Motor neuron (in vitro differentiated cells): ENCODE data around the gene SRCAP. TPM values are rescaled to one million over a fixed set of nuclear protein-coding genes. Genes with fewer than 3 reads are reported as not detected.
A peak's percentile ranks its signal among the peaks of the same experiment; 100 is the strongest.

Experiments used
- ATAC-seq, 8 experiments: fragments of 200-7000 bp; cut with Tn5 transposase; replicated peaks in 6 of 8; 2 replicates each; pipeline ENCODE4 v1.8.0; 2021; ENCODE audit warnings: mild to moderate bottlenecking in 8 of 8, moderate library complexity in 8 of 8
- H3K27ac ChIP-seq, 2 donors: fragments of 250-450 bp; sonication (Bioruptor Pico); 2 replicates each; pipeline ENCODE4 v1.9.0; 2021; ENCODE audit warnings: antibody characterized with exemption in 2 of 2, mild to moderate bottlenecking in 2 of 2, moderate library complexity in 1 of 2
- H3K4me1 ChIP-seq, 2 donors: fragments of 250-450 bp; sonication (Bioruptor Pico); replicated peaks in 1 of 2; 2 replicates each; pipeline ENCODE4 v1.6.1; 2021; ENCODE audit warnings: antibody characterized with exemption in 2 of 2, mild to moderate bottlenecking in 2 of 2, moderate library complexity in 1 of 2
- H3K4me3 ChIP-seq, 5 donors: fragments of 250-450 bp; sonication (Bioruptor Pico); 2 replicates each; pipeline ENCODE4 v1.9.0; 2021; ENCODE audit warnings: antibody characterized with exemption in 5 of 5, mild to moderate bottlenecking in 5 of 5, moderate library complexity in 4 of 5
- WGBS, 10 experiments: fragments of 450-650 bp; shearing (Covaris generic); methylation state at CpG; one replicate each; pipeline ENCODE4 v1.0.0; 2022; 5-methylcytosine and 5-hydroxymethylcytosine counted together
- in situ Hi-C, 9 experiments: fragments of 400-800 bp; cut with MboI; loops; one replicate each; pipeline ENCODE4 v1.15.0; 2021; ENCODE audit warnings: low sequenced_read_pairs in 9 of 9, low pct_unique_long_range_greater_than_20kb in 2 of 9; ENCODE audit not compliant: unreplicated experiment in 9 of 9
- total RNA-seq, 8 experiments: library from RNA; unstranded; fragments of 300-600 nt; gene quantifications; 2 replicates each; pipeline versions ENCODE4 v1.2.3 to v1.2.4, GENCODE V29; 2022

SRCAP gene
- 10 to 100 TPM in 5 of 8 experiments, 1 to 10 TPM in 3; 6.1 to 47.8 (median 11.3) TPM for total RNA-seq

DNA sequence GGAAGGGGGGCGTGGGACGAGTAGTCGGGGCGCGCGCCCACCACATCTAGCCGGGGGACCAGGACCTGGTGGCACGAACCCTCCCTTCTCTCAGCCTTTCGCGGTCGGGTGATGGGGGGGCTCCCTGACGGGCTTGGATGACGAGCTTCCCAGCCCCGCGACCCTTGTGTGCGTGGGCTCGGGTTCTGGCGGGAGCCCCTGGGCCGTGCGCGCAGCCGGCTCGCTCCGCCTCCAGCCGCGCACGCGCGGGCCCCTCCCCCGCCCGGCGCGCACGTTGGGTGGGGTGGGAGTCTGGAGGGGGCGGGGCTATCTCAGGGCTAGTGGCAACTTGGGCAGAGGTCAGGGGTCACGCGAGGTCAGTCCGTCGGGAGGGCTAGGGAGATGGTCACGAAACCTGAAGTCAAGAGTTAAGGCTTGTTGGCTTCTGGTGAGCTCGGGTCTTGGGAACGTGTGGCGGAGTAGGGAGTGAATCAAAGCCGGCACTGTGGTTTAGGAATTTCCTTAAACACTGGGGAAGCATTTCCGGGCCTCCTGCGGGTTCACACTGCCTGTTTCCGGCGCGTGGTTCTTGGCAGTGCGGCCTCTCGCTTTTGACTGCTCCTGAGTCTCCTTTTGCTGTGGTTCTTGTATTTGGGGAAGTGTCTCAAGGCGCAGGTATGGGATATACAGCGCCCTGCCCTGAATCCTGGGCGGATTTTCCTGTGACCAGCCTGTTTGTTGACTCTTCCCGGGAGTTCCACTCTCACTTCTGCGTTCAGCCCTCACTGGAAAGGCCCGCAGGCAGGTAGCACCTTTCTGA is at the start of gene SRCAP:
Gene SRCAP, plus strand, starts transcription at position 356 of the 799 bp plus-strand sequence. CDS start 1,654 bp downstream, outside the sequence.
- peaks cover 5 to 8% of the 10 kb centered on the region in 2 donors for H3K4me1 ChIP-seq
- H3K27ac ChIP-seq: peak within 1 kb of the TSS; percentile 100
- peak; percentile 33 to 54 (median 49) for ATAC-seq
- WGBS, 10 experiments: 0 to 14% (median 0%) methylated on average over 1 to 15 of the region's 57 CpGs; no CpG with 5 or more reads in 3 of the 10 experiments
- H3K4me3 ChIP-seq: peak within 1 kb of the TSS; percentile 78 to 88 (median 83)
- in situ Hi-C loops: no loop called here

DNA sequence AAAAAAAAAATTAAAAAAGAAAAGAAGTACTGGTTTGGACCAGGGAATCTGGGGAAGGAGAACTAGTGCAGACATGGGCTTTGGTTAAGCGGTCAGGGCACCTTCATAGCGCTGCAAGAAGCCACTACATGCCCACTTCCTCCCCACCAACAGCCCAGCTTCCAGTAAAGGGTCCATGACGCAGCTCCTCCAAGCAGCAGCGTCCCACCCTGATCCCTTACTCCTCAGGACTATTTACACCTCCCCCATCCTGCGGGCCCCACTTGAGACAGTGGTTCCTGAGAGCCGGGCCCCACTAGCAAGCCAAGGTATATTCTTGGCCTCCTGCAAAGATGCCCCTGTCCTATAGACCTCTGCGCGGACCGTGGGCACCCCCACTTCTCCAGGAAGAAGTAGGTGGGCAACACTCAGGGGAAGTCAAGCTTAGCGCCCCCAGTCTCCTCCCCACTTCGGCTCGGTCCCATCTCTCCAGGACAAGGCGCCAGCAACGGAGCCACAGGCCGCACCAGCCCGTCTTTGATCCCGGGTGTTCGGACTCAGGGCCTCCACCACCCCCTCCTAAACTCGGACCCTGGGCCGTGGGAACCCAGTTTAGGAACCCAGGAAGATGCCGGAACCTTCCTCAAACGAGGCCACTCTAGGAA is 49.1 kb upstream of the SRCAP start:
- ATAC-seq: no peak

DNA sequence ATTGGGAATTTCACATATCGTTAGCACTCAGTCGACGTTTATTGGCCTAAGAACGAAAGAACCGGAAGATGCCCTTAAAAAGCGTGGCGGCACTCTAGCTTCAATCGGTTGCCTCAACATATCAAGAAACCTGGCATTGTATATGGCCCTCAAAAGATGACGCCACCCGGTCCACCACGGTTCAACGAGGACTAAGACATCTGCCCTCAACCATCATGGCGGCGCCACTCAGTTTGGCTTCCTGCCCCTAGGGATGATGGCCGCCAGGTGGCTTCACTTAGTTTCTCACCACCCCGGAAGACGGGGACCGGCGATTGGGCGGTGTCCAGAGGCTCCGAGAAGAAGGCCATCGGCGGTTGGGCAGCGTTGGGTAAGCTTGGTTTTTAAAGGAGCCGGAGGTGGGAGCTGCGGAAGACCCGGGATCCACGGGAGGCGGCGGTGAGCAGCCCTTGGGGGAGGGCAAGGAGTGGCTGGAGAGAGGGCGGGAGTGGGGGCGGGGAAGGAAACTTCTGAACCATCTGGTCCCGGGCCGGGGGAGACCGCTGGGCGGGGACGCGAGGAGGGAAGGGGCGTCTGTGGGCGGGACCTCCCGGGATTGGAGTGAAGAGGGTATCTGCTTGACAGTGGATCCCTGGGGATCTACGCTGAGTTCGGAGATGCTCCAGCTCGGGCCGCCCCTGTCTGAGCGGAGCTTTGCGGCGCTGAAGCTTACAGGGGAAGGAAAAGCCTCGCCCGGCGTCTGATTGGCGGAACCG is 48.4 kb upstream of the SRCAP start, which contains the start of gene PRR14:
Gene PRR14, plus strand, starts transcription at position 592 of the 755 bp plus-strand sequence. CDS start 686 bp downstream, outside the sequence.
- Histone ChIP-seq H3K4me1 (peaks cover 11 to 13% of the 10 kb centered on the region in 2 donors), H3K27ac (peak within 1 kb of the TSS; percentile 90 to 92), H3K4me3 (peak within 1 kb of the TSS; percentile 60 to 78 (median 69))
- in situ Hi-C loops: no loop called here
- ATAC-seq: peak; percentile 83 to 93 (median 92)
- 0 to 36% (median 21%) methylated on average over 1 to 16 of the region's 53 CpGs; no CpG with 5 or more reads in 4 of the 10 experiments for WGBS, 10 experiments

More for the DNA sequence above, 49.1 kb upstream of the SRCAP start:
- in situ Hi-C loops: loop anchor here in 5 of 9 experiments (25.0 kb wide), 2 partner anchors 213 to 563 kb away; partner anchors contain the start of genes DCTPP1 (in 5 of the 5), SEPHS2 (in 5 of the 5), PPP4C (in 1 of the 5) and TBX6 (in 1 of the 5)
- Histone ChIP-seq H3K4me1 (peaks cover 11 to 13% of the 10 kb centered on the region in 2 donors), H3K27ac (peak overlapping the region; percentile 86 to 90), H3K4me3 (peak overlapping the region in 2 of 5 donors; percentile 2 to 60)
- WGBS, 10 experiments: 24 to 92% (median 78%) methylated on average over 1 to 14 of the region's 22 CpGs; no CpG with 5 or more reads in 1 of the 10 experiments

DNA sequence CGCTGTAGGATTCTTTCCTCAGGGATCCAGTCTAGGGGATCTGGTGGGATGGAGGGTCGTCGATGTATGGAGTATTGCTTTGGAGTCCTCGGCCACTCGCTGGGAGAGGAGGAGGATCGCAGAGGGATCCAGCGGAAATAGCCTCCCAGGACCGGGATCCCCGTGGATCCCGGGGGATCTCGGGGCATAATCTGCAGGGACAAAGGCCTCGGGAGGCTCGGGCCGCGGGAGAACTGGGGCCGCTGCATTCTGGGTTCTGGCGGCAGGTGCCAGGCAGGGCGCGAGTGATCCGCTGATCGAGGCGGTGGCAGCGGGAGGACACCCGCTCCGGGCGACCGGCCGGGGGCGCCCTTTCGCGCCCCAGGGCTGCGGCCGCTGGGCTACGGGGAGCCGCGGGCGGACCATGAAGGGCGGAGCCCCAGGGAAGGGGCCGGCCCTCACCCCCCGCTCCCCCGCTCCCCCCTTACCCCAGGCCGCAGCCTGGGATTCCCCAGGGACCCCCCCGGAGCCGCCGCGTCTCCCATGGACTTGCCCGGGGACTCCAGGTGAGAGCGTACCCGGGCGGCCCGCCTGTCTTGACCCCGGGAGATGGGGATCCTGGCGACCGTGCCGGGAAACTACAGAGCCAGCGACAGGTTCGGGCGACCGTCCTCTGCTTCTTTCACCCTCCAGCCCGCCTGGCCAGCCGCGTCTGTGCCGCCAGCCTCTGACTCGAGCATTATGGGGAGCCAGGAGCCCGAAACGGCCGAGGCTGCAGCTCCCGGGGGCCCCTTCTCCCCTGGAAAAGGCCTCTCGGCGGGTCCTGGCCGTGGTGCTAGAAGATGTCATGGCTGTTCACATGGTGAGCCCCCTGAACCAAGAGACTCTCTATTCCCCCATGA is 47.6 kb upstream of the SRCAP start:
- Histone ChIP-seq H3K4me1 (peaks cover 11 to 13% of the 10 kb centered on the region in 2 donors), H3K27ac (peak overlapping the region; percentile 88 to 92), H3K4me3 (peak overlapping the region; percentile 60 to 78 (median 69))
- in situ Hi-C loops: no loop called here
- 0 to 1% (median 0%) methylated on average over 1 to 21 of the region's 71 CpGs; no CpG with 5 or more reads in 4 of the 10 experiments for WGBS, 10 experiments
- ATAC-seq: peak; percentile 45 to 64 (median 48)

DNA sequence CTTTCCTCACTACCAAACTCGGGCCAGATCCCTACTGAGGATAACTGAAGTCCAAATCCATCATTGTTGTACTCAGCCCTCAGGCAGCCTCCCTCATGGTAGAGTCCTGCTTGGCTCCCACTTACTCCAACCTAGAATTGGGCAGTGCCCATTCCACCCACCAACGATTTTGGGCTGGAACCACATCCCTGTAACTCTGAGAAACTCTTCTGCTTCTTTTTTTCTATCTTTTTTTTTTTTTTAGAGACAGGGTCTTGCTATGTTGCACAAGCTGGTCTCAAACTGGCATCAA is 47.0 kb upstream of the SRCAP start:
- in situ Hi-C loops: no loop called here
- ATAC-seq: no peak
- Histone ChIP-seq H3K4me1 (peaks cover 15 to 17% of the 10 kb centered on the region in 2 donors), H3K4me3 (peak overlapping the region; percentile 60 to 78 (median 69)), H3K27ac (peak overlapping the region in 1 of 2 donors; percentile 92)
- WGBS, 10 experiments: 0 to 31% (median 13%) methylated on average over 1 to 2 of the region's 2 CpGs; no CpG with 5 or more reads in 5 of the 10 experiments

DNA sequence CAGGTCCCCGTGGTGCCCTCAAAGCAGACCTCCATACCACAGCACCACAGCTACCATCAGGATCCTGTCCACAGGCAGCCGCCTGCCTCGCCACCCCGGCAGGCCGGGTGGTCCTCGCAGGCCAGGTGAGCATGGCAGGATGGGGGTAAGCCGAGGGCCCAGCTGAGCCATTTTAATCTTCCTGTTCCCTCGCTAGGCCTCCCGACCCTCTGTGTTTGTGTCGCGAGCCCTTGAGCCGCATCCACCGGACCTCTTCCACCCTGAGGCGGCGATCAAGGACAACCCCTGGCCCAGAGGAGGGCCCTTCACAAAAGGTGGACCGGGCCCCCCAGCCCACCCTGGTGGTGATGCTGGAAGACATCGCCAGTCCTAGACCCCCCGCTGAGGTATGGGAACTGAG is 46.3 kb upstream of the SRCAP start:
- 78 to 94% (median 80%) methylated on average over 3 to 5 of the region's 18 CpGs; no CpG with 5 or more reads in 7 of the 10 experiments for WGBS, 10 experiments

DNA sequence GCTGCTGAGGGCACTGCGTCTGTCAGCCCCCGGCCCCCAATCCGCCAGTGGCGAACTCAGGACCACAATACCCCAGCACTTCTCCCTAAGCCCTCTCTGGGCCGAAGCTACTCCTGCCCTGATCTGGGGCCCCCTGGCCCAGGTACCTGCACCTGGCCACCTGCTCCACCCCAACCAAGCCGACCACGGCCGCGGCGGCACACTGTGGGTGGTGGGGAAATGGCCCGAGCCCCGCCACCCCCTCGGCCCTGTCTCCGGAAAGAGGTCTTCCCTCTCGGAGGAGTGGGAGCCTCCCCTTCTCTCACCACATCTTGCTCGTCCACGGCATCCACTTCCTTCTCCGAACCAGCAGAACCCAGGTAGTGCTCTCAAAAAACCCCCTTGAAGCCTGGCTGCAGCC is 44.1 kb upstream of the SRCAP start:
- ATAC-seq: no peak
- Histone ChIP-seq H3K4me1 (peaks cover 19 to 21% of the 10 kb centered on the region in 2 donors), H3K27ac (no peak overlapping the region), H3K4me3 (no peak overlapping the region)
- in situ Hi-C loops: no loop called here
- WGBS, 10 experiments: 89 to 100% methylated on average over 2 to 3 of the region's 18 CpGs; no CpG with 5 or more reads in 8 of the 10 experiments

More for the DNA sequence above, 46.3 kb upstream of the SRCAP start:
- no peak overlapping the region for H3K27ac ChIP-seq
- no peak for ATAC-seq
- H3K4me1 ChIP-seq: peaks cover 19 to 21% of the 10 kb centered on the region in 2 donors
- H3K4me3 ChIP-seq: peak overlapping the region in 1 of 5 donors; percentile 69
- in situ Hi-C loops: no loop called here

DNA sequence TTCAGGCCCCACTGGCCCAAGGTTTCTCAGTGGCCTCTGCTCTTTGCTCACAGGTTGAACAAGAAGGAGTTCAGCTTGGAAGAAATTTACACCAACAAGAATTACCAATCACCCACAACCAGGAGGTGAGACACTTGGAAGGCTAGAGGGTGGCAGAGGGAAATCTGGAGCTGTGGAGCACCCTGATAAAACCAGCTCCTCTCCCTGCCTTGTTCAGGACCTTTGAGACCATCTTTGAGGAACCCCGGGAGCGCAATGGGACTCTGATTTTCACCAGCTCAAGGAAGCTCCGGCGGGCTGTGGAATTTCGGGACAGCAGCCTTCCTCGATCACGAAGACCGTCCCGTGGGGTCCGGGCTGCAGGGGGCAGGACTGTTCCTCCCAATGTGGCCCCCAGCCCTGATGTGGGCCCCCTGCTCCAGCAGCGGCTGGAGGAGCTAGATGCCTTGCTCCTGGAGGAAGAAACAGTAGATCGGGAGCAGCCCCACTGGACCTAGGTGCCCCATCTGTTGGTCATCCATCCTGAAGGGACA is 43.1 kb upstream of the SRCAP start:
- no peak overlapping the region for H3K27ac ChIP-seq
- peaks cover 20 to 22% of the 10 kb centered on the region in 2 donors for H3K4me1 ChIP-seq

DNA sequence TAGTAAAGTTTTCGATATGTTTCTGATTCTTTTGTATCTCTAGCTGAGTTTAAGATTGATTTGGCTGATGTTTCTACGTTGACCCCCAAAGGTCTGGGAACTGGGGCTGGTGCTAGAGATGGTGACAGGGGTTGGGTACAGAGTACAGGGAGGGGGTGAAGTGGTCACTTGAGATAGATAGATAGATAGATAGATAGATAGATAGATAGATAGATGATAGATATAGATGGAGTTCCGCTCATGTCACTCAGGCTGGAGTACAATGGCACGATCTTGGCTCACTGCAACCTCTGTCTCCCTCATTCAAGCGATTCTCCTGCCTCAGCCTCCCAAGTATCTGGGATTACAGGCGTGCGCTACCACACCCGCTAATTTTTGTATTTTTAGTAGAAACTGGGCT is 42.6 kb upstream of the SRCAP start:
- no peak overlapping the region for H3K27ac ChIP-seq
- H3K4me1 ChIP-seq: peaks cover 24 to 27% of the 10 kb centered on the region in 2 donors
- ATAC-seq: no peak
- WGBS, 10 experiments: 80 to 100% (median 99%) methylated on average over 1 to 8 of the region's 8 CpGs; no CpG with 5 or more reads in 2 of the 10 experiments
- in situ Hi-C loops: no loop called here
- no peak overlapping the region for H3K4me3 ChIP-seq

More for the DNA sequence above, 43.1 kb upstream of the SRCAP start:
- in situ Hi-C loops: no loop called here
- WGBS, 10 experiments: 59 to 100% (median 94%) methylated on average over 1 to 8 of the region's 12 CpGs; no CpG with 5 or more reads in 1 of the 10 experiments
- H3K4me3 ChIP-seq: no peak overlapping the region
- ATAC-seq: no peak

DNA sequence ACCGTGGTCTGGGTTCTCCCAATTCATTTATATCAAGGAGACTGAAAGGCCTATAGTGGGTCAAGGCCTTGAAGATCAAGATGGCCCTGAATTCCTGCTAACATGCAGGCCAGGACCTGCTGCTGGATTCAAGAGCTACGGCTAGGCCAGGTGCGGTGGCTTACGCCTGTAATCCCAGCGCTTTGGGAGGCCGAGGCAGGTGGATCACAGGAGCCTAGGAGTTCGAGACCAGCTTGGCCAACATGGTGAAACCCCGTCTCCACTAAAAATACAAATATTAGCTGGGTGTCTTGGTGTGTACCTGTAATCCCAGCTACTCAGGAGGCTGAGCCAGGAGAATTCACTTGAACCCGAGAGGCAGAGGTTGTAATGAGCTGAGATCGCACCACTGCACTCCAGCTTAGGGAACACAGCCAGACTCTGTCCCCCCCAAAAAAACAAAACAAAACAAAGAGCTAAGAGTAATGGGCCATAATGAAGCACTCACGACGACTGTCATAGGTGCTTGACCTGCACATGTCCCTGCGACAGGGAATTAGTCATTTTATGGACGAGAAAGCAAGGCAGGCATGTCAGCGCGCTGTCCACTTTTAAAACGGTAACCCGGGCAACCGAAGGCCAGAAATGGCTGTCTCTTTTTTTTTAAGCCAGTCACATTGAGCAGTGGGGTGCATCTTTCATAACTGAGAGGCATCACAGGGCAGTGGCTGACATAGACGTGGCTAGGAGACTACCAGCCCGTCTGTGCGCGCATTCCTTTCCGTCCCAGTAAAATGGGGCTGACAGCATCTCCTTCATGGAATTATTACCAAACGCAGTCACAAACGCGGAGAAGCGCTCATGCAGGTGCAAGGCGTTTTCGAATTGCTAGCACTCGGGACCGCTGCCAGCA is 41.8 kb upstream of the SRCAP start:
- Histone ChIP-seq H3K4me1 (peaks cover 25% of the 10 kb centered on the region in 2 donors), H3K27ac (peak overlapping the region; percentile 86 to 88), H3K4me3 (peak overlapping the region; percentile 30 to 40 (median 36))
- in situ Hi-C loops: no loop called here
- ATAC-seq: peak in 6 of 8 experiments; percentile 2 to 14 (median 7)
- 0 to 100% (median 10%) methylated on average over 1 to 21 of the region's 32 CpGs for WGBS, 10 experiments
